DND-41 (cell line): ENCODE results near the gene DNM3.

Source experiments
- CTCF ChIP-seq: IDR thresholded peaks from 2 replicates; pipeline ENCODE4 v1.5.1; 2012; ENCODE audit warnings: borderline replicate concordance, low read length, moderate library complexity, mild to moderate bottlenecking; ENCODE audit not compliant: poor library complexity, severe bottlenecking; ENCODE audit errors: extremely low read depth
- EZH2 ChIP-seq: IDR thresholded peaks from 3 replicates; pipeline ENCODE4 v1.6.1; 2012; ENCODE audit warnings: borderline replicate concordance, low read depth, mild to moderate bottlenecking, moderate library complexity, low read length, inconsistent platforms; ENCODE audit not compliant: severe bottlenecking

- no peak for TF ChIP-seq EZH2
- TF ChIP-seq CTCF: no peak
Observed at GRCh38 chr1:172125812-172126430, 284.6 kb downstream of the DNM3 start.
